ENCODE data around the gene CD300H. TPM values are rescaled to one million over a fixed set of nuclear protein-coding genes. Genes with fewer than 3 reads are reported as not detected.
A peak's percentile ranks its signal among the peaks of the same experiment; 100 is the strongest.

Gene CD300H
- total RNA-seq, 1 donor from 2014 or later = not detected

GRCh38 chr17:74530831-74531150, 36.5 kb downstream of the CD300H start:
- peaks cover 2% of the 10 kb centered on the region for H3K27me3 Mint-ChIP-seq (ENCODE audit: unreplicated experiment)
- no peaks in the 10 kb centered on the region for H3K4me1 Mint-ChIP-seq (ENCODE audit: unreplicated experiment)
- no peaks in the 10 kb centered on the region for H3K9me3 Mint-ChIP-seq (ENCODE audit: unreplicated experiment)
- peaks cover under 1% of the 10 kb centered on the region for H3K36me3 Mint-ChIP-seq (ENCODE audit: low read depth, unreplicated experiment)
- DNase-seq (ENCODE audit: low spot score) = no peak
- no peak for TF ChIP-seq CTCF (IDR thresholded peaks at IDR 0.05; ENCODE audit: unreplicated experiment)
- H3K27ac Mint-ChIP-seq (ENCODE audit: unreplicated experiment) = no peak overlapping the region
- H3K4me3 Mint-ChIP-seq (ENCODE audit: unreplicated experiment) = no peak overlapping the region

GRCh38 chr17:74529243-74529642, 38.1 kb downstream of the CD300H start:
- peaks cover 5% of the 10 kb centered on the region for H3K36me3 Mint-ChIP-seq (ENCODE audit: low read depth, unreplicated experiment)
- no peak overlapping the region for H3K27ac Mint-ChIP-seq (ENCODE audit: unreplicated experiment)
- H3K4me1 Mint-ChIP-seq (ENCODE audit: unreplicated experiment) = no peaks in the 10 kb centered on the region
- peak; percentile 1 for DNase-seq (ENCODE audit: low spot score)
- no peaks in the 10 kb centered on the region for H3K9me3 Mint-ChIP-seq (ENCODE audit: unreplicated experiment)
- peaks cover 6% of the 10 kb centered on the region for H3K27me3 Mint-ChIP-seq (ENCODE audit: unreplicated experiment)
- no peak for TF ChIP-seq CTCF (IDR thresholded peaks at IDR 0.05; ENCODE audit: unreplicated experiment)
- no peak overlapping the region for H3K4me3 Mint-ChIP-seq (ENCODE audit: unreplicated experiment)

DNA sequence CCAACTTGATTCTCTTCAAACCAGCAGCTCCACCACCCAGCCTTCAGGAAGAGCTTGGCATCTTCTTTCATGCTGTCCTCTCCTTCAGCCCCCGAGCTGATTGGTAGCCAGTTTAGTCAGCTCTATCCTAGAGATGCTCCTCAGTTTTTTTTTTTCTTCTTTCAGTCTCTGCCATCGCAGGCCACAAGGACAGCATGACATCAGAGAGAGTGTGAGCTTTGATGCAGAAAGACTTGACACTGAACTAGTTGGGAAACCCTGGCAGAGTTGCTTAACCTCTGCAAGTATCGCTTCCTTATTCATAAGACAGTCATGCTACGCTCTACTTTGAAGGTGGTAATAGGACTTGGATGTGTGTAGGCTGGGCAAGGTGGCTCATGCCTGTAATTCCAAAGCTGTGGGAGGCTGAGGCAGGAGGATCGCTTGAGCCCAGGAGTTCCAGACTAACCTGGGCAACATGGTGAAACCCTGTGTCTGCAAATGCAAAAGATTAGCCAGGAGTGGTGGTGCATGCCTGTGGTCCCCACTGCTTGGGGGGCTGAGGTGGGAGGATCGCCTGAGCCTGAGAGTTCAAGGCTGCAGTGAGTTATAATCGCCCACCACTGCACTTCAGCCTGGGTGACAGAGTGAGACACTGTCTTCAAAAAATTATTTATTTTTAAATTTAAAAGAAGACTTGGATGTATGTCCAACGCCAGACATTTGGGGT, 38.7 kb downstream of the CD300H start:
- H3K9me3 Mint-ChIP-seq (ENCODE audit: unreplicated experiment) = no peaks in the 10 kb centered on the region
- peaks cover 5% of the 10 kb centered on the region for H3K36me3 Mint-ChIP-seq (ENCODE audit: low read depth, unreplicated experiment)
- DNase-seq (ENCODE audit: low spot score) = no peak
- H3K27ac Mint-ChIP-seq (ENCODE audit: unreplicated experiment) = no peak overlapping the region
- TF ChIP-seq CTCF (IDR thresholded peaks at IDR 0.05; ENCODE audit: unreplicated experiment) = no peak
- H3K4me3 Mint-ChIP-seq (ENCODE audit: unreplicated experiment) = no peak overlapping the region
- H3K27me3 Mint-ChIP-seq (ENCODE audit: unreplicated experiment) = peaks cover 6% of the 10 kb centered on the region
- no peaks in the 10 kb centered on the region for H3K4me1 Mint-ChIP-seq (ENCODE audit: unreplicated experiment)

DNA sequence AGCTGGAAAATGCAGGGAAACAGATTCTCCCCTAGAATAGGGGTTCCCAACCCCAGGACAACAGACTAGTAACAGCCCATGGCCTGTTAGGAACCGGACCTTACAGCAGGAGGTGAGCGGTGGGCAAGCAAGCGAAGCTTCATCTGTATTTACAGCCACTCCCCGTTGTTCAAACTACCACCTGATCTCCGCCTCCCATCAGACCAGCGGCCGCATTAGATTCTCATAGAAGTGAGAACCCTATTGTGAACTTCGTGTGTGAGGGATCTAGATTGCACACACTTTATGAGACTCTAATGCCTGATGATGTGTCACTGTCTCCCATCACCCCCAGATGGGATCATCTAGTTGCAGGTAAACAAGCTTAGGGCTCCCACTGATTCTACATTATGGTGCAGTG, 39.6 kb downstream of the CD300H start:
- H3K27ac Mint-ChIP-seq (ENCODE audit: unreplicated experiment) = no peak overlapping the region
- H3K27me3 Mint-ChIP-seq (ENCODE audit: unreplicated experiment) = peaks cover 8% of the 10 kb centered on the region
- no peak for TF ChIP-seq CTCF (IDR thresholded peaks at IDR 0.05; ENCODE audit: unreplicated experiment)
- H3K9me3 Mint-ChIP-seq (ENCODE audit: unreplicated experiment) = no peaks in the 10 kb centered on the region
- DNase-seq (ENCODE audit: low spot score) = no peak
- no peak overlapping the region for H3K4me3 Mint-ChIP-seq (ENCODE audit: unreplicated experiment)
- H3K4me1 Mint-ChIP-seq (ENCODE audit: unreplicated experiment) = no peaks in the 10 kb centered on the region
- H3K36me3 Mint-ChIP-seq (ENCODE audit: low read depth, unreplicated experiment) = peaks cover 5% of the 10 kb centered on the region

DNA sequence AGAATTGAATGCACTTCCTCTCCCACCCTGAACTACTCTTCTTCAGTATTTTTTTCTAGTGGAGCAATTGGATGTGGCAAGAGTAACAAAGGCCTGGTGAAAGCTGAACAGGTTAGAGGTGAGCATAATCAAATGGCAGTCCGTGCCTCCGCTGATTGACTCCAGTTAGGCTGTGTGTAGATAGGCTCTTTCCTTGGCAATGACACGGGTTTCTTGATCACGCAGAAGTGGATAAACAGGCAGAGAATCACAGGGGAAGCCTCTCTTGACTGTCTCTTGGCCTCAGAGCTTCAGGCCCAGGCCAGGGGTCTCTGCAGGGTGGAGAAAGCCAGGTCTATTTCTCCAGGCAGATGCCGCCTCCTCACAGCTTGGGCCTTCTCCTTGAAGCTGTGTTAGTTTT, 40.2 kb downstream of the CD300H start:
- H3K36me3 Mint-ChIP-seq (ENCODE audit: low read depth, unreplicated experiment) = peaks cover 5% of the 10 kb centered on the region
- peaks cover 8% of the 10 kb centered on the region for H3K27me3 Mint-ChIP-seq (ENCODE audit: unreplicated experiment)
- peak; percentile 1 for DNase-seq (ENCODE audit: low spot score)

More for the DNA sequence above, 40.2 kb downstream of the CD300H start:
- H3K9me3 Mint-ChIP-seq (ENCODE audit: unreplicated experiment) = no peaks in the 10 kb centered on the region
- no peak for TF ChIP-seq CTCF (IDR thresholded peaks at IDR 0.05; ENCODE audit: unreplicated experiment)
- no peak overlapping the region for H3K27ac Mint-ChIP-seq (ENCODE audit: unreplicated experiment)
- no peaks in the 10 kb centered on the region for H3K4me1 Mint-ChIP-seq (ENCODE audit: unreplicated experiment)
- H3K4me3 Mint-ChIP-seq (ENCODE audit: unreplicated experiment) = no peak overlapping the region

All from endothelial cell (in vitro differentiated cells).